Keratinocyte (primary cell): ENCODE data around the gene BTBD1.

ENCODE experiments used
- EZH2 ChIP-seq: IDR thresholded peaks from one replicate; pipeline ENCODE4 v1.6.1; 2012; ENCODE audit warnings: inconsistent platforms, mild to moderate bottlenecking, low read length, moderate library complexity
- TF ChIP-seq, protein P1 (sequence below), 3 experiments: IDR thresholded peaks in 1 of 3; conservative IDR thresholded peaks in 1 of 3; optimal IDR thresholded peaks in 1 of 3; 2 replicates in 2 of 3; 3 replicates in 1 of 3; pipeline versions ENCODE3 to v1.5.1; 2011; ENCODE audit warnings: low read length in 3 of 3, mild to moderate bottlenecking in 3 of 3, moderate library complexity in 2 of 3, control low read depth in 1 of 3, inconsistent platforms in 1 of 3; ENCODE audit not compliant: insufficient read depth in 2 of 3; ENCODE audit errors: extremely low read depth in 1 of 3

GRCh38 chr15:83110381-83110780, 43.3 kb upstream of the BTBD1 start:
- TF ChIP-seq, protein P1, sequence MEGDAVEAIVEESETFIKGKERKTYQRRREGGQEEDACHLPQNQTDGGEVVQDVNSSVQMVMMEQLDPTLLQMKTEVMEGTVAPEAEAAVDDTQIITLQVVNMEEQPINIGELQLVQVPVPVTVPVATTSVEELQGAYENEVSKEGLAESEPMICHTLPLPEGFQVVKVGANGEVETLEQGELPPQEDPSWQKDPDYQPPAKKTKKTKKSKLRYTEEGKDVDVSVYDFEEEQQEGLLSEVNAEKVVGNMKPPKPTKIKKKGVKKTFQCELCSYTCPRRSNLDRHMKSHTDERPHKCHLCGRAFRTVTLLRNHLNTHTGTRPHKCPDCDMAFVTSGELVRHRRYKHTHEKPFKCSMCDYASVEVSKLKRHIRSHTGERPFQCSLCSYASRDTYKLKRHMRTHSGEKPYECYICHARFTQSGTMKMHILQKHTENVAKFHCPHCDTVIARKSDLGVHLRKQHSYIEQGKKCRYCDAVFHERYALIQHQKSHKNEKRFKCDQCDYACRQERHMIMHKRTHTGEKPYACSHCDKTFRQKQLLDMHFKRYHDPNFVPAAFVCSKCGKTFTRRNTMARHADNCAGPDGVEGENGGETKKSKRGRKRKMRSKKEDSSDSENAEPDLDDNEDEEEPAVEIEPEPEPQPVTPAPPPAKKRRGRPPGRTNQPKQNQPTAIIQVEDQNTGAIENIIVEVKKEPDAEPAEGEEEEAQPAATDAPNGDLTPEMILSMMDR (optimal IDR thresholded peaks at IDR 0.05 in 1 of 3, IDR thresholded peaks at IDR 0.05 in 1 of 3, conservative IDR thresholded peaks at IDR 0.05 in 1 of 3; ENCODE audit: extremely low read depth in 1 of 3, insufficient read depth in 2 of 3, low read length in 3 of 3): no peak
- no peak for TF ChIP-seq EZH2
